SK-MEL-5 (cell line): Measurements from ENCODE around the gene OAT. TPM values are rescaled to one million over a fixed set of nuclear protein-coding genes. Genes with fewer than 3 reads are reported as not detected.

Experiments
- DNase-seq: peaks from one replicate; pipeline ENCODE4 v3.0.0-alpha.2; 2016; ENCODE audit warnings: low read depth, low spot score
- in situ Hi-C: cut with HindIII; loops from 2 replicates; pipeline ENCODE4 v1.10.0; 2016; ENCODE audit warnings: low sequenced_read_pairs, high pct_unique_total_duplicates, low pct_unique_long_range_greater_than_20kb
- total RNA-seq: library from RNA; depleted of rRNA; stranded (reverse); fragments of >200 nt; shearing (Covaris generic); gene quantifications from 2 replicates; pipeline ENCODE4 v1.2.3, GENCODE V29; 2014

The OAT gene
- total RNA-seq, 1 experiment from 2014 or later: 157 TPM

DNA sequence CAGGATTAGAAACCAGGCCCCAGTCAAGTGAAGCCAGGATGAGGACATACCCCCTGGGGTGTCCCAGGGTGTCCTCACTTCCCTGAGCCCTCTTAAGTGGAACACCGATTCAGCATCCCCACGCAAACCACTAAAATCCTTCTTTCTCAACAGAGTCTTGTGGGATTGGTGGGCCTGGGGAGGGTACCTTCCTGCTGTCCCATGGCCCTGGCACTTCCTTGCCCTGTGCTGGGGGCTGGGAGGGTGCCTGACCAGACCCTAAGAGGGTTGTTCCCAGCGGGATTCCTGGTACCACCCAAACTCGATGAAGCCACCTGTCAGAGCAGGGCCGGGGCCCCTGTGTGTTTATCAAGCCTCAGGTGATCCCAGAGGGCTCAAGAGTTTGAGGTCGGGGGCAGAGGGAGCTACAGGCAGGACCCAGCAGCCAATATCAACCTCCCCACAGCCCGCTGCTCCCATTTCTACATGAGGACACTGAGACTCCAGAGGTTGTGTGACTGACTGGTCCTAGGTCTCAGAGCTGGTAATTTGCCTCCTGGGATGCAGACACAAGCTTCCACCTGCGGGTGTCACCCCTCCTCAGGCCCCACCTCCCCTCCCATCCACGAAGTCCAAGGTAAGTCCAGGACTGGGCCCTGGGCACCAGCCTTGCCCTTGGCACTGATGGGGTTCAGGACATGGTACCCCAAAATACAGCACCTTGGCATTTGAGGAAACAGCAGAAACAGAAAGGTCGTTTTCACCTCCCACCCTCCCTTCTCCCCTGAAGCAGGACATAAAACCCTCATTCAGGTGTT, 31.4 kb downstream of the OAT start:
- no peak for DNase-seq
- in situ Hi-C loops: loop anchor here (25.0 kb wide), 1 partner anchor 400 kb away; no protein-coding TSS in a partner anchor

DNA sequence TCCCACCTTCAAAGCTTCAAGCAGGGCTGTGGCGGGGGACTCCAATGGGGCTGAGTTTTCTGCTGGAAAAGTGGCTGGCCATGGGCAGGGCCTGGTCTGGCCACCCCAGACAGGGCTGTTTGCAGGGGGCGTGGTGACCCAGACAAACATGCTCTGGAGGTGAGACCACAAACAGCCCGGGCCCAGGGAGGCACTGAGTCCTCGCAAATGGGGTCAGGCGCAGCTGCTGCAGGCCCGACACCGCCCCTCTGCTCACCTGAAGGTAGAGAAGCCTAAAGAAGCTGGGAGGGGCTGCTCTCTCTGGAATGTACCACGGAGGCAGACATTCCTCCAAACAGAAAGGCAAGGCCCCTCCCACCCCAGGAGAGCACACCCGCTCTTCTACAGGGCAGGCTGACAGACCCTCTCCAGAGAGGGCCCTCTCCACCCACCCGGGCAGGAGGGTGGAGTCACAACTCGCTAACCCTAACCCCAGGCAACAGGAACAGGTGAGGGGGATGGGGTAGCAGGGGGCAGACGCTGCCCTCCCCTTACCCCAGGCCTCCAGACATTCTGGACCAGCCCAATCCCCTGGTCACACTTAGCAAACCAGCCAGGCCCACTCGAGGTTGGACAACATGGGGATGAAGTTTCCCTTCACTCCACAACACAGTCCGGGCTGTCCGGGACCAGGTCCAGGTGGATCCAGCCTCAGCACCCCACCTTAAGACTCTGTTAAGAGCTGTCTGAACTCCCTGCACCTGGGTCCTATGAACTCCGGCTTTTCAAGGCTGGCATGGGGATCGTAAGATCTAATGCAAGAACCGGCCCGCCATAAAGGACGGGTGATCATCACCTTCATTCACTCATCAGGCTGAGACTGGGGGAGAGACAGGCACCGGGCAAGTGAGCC, 32.3 kb downstream of the OAT start:
- in situ Hi-C loops: loop anchor here (25.0 kb wide), 1 partner anchor 399 kb away; no protein-coding TSS in a partner anchor
- DNase-seq: no peak

DNA sequence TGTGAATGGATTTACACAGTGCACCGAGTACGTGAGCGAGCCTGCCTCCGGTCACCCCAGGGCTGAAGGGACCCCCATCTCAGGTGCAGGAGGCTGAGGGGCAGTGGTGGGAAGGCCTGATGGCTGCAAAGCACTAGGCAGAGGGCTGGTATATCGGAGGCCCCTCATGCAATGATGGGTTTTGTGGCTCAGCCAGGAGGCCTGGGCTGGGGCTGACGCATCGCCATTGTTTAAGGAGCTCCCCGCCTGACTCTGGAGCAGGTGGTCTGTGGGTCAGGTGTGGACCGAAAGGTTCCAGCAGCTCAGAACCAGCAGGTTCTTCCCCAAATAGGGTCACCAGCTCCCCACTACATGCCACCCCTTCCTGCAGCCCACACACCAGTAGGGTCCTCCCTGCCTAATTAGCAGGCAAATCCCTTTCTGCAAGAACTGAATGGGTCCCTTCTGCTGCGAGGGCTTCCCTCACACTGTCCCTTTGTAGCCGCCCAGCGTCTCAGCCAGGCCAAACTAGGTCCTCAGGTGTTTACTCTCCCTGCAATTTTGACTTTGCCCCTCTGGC, 33.0 kb downstream of the OAT start:
- DNase-seq: no peak
- in situ Hi-C loops: loop anchor here (25.0 kb wide), 1 partner anchor 398 kb away; no protein-coding TSS in a partner anchor

DNA sequence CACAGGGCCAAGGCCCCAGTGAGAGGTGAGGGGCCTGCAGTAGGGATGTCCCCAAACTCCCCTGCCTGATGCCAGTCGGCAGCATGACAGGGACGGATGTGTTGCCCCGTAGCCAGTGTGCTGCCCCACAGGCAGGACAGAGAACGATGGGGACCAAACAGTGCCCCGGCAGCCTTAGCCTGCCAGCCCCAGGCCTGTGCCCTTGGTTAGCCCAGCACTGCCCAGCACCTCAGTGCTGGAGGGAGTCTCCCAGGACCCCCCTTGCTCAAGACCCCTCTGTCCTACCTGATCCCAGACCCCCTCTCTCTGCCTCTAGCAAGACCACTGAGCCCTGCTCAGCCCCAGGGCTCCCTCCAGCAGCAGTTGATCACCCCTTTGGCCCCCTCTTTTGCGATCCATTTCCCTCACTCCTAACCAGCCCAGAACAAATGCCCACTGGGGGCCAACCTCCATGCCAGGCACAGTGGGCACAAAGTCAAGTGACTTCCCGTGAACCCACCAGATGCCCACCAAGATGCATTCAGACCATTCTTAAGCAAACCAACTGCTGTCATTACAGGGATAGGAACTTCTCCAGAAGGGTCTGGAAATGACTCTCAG, 34.0 kb downstream of the OAT start:
- DNase-seq: no peak
- in situ Hi-C loops: loop anchor here (25.0 kb wide), 1 partner anchor 397 kb away; no protein-coding TSS in a partner anchor

DNA sequence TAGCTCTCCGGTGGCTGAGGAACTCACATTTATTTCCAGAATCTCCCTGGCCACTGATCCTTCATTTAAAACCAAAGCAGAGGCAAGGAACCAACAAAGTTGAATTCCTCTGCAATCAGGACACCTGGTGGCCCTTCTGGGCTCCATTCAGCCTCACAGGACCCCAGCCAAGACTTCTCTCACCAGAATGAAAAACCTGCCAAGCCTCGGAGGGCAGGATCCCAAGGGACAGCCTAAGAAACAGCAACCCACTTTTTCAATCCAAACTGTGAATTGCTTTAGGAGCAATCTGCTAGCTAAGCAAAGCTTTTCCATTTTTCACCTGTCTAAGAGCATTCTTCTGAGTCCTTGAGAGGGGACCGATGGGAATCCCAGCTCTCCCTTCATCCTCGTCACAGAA, 34.6 kb downstream of the OAT start:
- DNase-seq: no peak
- in situ Hi-C loops: loop anchor here (25.0 kb wide), 1 partner anchor 397 kb away; no protein-coding TSS in a partner anchor

DNA sequence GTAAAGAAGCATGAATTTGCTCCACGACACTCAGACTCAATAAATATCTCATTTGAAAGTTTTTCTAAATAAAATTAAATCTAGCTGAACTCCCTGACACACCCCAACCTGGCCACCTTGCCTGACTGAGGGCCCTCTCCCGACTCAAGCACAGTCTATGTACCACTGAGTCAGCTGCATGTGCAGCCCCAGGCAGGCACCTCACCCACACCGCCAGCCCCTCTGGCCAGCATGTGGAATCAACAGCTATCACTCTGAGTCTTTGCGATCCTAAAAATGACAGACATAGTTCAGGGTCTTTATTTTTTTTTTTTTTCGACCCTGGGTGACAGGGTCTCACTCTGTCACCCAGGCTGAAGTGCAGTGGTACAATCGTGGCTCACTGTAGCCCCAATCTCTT, 35.2 kb downstream of the OAT start:
- in situ Hi-C loops: loop anchor here (25.0 kb wide), 1 partner anchor 396 kb away; no protein-coding TSS in a partner anchor
- DNase-seq: no peak

DNA sequence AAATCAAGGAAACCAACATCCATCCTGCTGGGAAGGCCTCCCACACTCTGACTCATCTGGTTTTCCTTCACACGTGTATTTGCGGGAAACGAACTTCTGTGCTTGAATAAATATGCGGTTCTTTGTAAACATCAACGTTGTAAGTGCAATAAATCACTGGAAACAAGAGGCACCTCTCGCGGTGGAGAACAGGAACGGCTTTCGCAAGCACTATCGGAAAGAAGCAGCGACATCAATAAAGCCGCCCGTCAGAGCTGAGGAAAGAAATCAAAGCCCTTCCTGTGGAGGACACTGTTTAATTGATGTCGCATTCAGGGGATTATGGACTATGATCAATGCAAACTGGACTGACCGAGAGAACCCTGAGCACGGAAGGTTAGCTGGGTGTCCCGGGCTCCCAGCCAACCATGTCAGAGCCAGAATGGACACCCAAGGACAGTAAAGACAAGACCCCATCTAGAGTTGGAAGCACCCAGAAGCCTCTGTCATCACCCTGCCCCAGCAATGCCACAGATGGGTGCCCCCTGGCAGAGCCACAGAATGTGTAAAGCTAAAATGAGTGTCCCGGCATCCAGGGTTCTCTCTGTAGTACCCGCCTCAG, 37.6 kb downstream of the OAT start:
- in situ Hi-C loops: loop anchor here (25.0 kb wide), 1 partner anchor 394 kb away; no protein-coding TSS in a partner anchor
- DNase-seq: no peak

DNA sequence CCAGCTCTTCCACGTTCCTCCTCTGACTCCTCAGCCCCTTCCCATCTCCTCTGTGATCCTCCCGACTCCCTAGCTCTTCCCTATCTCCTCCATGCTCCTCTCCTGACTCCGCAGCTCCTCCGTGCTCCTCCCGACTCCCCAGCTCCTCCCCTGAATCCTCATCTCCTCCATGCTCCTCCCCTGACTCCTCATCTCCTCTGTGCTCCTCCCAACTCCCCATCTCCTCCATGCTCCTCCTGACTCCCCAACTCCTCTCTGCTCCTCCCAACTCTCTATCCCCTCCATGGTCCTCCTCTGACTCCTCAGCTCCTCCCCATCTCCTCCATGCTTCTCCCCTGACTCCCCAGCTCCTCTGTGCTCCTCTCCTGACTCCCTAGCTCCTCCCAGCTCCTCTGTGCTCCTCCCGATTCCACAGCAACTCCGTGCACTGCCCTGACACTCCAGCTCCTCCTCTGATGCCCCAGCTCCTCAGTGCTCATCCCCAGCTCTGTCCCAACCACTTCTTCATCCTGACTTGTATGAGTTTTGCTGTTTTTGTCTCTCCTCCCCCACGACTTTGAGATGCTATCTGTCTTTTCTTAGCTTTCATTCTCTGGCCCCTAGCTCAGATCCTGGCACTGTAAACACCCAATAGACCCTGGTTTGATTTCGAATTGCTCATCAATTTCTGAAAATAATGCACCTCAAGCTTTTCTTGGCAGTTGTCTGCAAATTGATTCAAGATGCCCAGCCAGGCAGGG, 38.3 kb downstream of the OAT start:
- DNase-seq: no peak
- in situ Hi-C loops: loop anchor here (25.0 kb wide), 1 partner anchor 393 kb away; no protein-coding TSS in a partner anchor

DNA sequence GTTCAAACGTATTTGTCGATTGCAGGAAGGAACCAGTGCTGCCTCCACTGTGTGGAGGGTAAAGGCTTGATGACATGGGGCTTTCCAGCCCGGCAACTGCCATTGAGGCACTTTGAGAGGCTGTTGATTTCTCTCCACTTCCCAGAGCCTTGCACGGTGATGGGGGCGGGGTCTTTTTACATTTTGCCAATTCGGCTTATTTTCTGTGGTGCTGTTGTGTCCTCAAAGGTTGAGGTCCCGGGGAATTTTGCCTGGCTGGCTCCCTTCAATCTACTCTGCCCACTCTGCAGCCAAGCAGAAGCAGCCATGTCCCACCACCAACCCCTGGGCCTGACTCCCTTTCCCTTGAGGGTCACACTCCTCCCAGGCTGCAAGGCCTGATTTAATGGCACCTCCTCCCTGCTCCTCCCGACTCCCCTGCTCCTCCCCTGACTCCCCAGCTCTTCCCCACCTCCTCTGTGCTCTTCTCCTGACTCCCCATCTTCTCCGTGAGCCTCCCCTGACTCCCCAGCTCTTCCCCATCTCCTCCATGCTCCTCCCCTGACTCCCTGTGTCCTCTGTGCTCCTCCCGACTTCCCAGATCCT, 39.0 kb downstream of the OAT start:
- no peak for DNase-seq
- in situ Hi-C loops: loop anchor here (25.0 kb wide), 1 partner anchor 392 kb away; no protein-coding TSS in a partner anchor

DNA sequence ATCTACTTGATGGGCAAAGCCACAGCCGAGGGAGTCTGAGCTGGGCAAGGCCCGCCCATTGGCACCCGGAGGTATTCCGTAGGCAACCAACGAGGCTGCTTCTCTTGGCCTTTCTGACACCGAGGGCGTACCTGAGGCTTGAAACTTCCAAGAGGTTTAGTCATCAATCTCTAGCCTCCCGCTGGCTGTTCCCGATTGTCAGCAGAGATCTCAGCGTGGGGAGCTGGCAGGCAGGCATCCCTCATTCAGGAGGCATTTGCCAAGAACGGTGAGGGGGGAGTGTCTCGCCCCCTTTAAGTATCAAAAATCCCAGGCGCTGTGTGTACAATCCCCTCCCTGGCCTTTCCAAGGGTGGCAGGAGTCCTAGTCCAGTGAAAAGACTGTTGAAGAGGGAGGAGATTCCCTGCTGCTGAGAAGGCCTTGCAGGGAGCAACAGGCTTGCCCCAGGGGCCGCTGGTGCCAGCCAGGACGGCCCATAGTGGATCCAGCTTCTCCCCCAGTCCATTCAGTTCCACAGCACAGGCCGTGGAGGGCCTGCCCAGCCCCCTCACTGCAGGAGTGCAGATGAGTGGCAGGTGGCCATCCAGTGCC, 39.7 kb downstream of the OAT start:
- no peak for DNase-seq
- in situ Hi-C loops: loop anchor here (25.0 kb wide), 1 partner anchor 392 kb away; no protein-coding TSS in a partner anchor

DNA sequence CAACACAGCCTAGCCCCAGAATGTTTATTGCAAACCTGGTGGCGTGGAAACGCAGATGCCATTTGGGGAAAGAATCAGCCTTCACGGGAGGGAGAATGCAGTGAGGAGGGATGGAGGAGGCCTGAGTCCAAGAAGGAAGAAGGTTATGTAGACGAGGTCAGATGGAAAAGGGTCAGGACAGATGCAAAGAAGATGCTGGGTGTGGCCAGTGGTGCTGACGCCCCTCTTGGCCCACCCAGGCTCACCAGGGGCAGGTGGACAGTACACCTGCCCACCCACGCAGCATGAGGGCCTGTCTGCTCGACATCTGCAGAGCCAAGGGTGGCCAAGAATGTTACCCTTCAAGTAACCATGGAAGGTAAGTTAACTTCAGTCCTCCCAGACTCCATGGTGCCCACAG, 40.5 kb downstream of the OAT start:
- DNase-seq: no peak
- in situ Hi-C loops: loop anchor here (25.0 kb wide), 1 partner anchor 391 kb away; no protein-coding TSS in a partner anchor

DNA sequence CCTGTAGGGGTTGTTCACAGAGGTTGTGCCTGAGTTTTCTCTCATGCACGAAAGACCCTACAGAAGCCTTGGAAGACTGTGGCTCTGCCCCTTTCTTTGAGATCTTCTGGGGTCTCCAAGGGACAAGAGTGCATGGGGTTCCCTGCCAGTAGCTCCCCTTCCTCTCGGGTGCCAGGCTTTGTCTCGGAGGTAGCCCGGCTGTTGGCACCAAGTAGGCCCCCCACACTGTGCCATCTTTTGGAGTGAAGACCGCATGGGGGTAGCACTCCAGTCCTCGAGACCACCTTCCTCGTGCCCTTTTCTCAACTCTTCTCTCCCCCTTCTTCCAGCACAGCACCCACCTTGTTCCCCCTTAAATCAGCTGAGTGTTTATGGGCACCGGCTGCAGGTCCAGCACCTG, 41.6 kb downstream of the OAT start:
- in situ Hi-C loops: loop anchor here (25.0 kb wide), 1 partner anchor 390 kb away; no protein-coding TSS in a partner anchor
- no peak for DNase-seq

DNA sequence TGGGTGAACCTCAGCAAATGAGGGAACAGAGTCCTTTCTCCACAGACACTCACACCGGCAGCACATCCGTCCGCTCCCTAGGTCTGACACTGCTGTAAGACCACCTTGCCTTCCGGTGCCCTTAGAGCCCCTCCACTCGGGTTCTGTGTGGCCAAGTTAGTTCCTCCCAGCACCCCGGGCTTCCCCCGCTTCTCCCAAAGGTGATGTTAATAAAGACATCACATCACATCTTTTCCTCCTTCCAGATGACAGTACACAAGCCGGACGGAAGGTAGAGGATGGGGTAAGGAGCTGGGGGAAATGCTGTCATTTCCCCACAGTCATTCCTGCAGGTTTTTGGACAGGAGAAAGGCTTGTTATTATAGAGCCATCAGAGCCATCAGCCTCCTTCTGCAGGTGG, 42.3 kb downstream of the OAT start:
- in situ Hi-C loops: loop anchor here (25.0 kb wide), 1 partner anchor 389 kb away; no protein-coding TSS in a partner anchor
- no peak for DNase-seq

DNA sequence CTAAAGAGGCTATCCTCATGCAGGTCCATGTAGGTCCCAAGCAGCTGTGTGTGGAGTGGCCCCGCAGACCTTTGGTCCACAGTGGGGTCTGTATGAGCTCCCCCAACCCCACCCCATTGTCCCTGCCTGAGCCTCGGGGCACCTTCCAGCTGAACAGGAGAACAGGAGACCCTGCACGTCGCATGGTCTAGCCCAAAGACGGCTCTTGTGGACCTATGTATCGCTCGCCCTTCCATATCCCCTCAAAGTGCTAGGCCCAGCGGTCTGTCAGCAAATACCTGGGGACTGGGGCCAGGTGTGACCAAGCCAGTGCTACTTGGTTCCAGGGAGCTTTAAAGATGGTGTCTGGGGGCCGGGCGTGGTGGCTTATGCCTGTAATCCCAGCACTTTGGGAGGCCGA, 43.0 kb downstream of the OAT start:
- no peak for DNase-seq
- in situ Hi-C loops: loop anchor here (25.0 kb wide), 1 partner anchor 388 kb away; no protein-coding TSS in a partner anchor

DNA sequence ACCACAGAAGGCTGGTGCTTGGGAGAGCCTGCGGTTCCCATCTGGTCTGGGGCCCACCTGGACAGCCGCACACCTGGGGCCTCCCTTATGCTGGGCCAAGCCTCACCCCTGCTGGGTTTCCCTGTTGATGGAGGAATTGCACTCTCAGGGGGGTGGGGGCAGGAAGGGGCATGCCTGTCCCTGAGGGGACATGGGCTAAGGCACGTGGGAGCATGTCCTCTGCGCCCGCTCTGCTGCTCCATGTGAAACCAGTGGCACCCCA, 43.4 kb downstream of the OAT start:
- no peak for DNase-seq
- in situ Hi-C loops: loop anchor here (25.0 kb wide), 1 partner anchor 388 kb away; no protein-coding TSS in a partner anchor
